ENCODE results near the gene GPI. TPM values are rescaled to one million over a fixed set of nuclear protein-coding genes. Genes with fewer than 3 reads are reported as not detected.
A peak's percentile ranks its signal among the peaks of the same experiment; 100 is the strongest.

The GPI gene
- total RNA-seq, 4 donors from 2014 or later: 86.6 to 324 (median 222) TPM

DNA sequence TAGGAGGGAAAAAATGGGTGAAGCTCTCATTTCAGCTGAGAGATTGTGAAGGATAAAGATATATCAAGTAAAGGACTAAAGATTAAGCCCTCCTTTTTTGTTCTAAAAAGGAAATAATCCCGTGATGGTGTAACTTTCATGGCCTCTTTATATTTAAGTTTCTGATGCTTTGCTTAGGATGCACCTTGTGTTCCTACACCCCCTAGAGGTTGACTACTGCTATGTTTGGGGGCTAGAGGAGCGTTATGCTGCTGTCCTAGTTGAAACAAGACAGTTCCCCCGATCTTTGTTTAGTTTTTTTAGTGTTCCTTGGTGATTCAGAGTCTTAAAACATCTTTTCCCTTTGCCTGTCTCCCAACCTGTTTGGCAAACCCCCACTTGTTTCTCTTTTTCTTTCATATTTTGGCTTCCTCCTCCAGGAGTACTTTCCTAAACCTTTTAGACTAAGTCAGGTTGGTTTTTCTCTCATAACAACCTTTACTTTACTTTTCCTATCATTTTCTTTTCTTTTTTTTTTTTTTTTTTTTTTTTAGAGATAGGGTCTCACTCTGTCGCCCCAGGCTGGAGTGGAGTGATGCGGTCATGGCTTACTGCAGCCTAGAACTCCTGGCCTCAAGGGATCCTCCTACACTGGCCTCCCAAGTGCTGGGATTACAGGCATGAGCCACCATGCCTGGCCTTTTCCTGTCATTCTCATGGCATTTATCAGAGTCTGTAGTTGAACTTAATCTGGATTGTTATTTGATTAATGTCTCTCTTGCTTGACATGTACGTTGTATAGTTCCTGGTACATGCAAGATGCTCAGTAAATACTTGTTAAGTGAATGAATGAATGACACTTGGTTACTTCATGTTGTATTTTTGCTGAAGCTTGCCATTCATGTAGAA lies 66.0 kb downstream of the GPI start:
- H3K4me1 ChIP-seq: peaks cover 6 to 58% (median 14%) of the 10 kb centered on the region in 3 donors
- peak overlapping the region in 1 of 2 donors; percentile 64 for H3K4me3 ChIP-seq
- H3K27me3 ChIP-seq: no peaks in the 10 kb centered on the region
- peaks cover 0 to 33% of the 10 kb centered on the region in 2 donors for H3K36me3 ChIP-seq
- H3K9me3 ChIP-seq: no peaks in the 10 kb centered on the region
- peak overlapping the region in 3 of 4 donors; percentile 6 to 16 (median 15) for H3K27ac ChIP-seq
- TF ChIP-seq POLR2A (IDR thresholded peaks at IDR 0.05) (no peak), CTCF (IDR thresholded peaks at IDR 0.05) (peak; percentile 35 to 61 (median 42))
- WGBS, 2 donors (ENCODE audit: low coverage in 1 of 2): 8 to 27% methylated on average over 4 to 6 of the region's 6 CpGs
- no peak for ATAC-seq

DNA sequence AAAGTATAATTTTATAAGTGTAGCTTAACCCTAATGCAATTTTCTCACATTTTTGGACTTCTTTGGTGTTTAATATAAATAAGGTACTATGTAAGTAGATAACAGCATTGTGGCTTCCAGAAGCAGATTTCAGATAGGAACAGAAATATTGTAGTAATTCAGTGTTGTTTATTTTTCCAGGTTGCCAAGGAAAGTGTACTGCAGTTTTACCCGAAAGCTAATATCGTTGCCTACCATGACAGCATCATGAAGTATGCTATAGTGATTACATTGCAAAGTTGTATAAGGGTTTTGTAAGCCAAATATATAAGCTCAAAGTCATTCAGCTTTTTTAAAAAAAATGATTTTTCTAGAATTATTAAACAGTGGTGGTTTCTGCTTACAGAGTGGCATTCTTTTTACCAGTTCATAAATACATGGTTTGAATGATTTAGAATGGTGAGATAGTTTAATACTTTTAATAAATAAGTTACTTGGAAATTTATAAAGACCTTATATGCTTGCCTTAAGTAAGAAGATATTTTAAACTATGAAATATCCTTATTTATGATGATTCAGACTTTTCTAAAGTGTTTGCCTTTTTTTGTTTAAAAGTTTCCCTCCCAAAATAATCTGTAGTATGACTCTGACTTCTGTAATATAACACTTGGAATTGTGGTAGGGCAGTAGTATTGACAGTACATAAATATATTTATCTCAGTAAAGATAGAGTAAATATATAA lies 66.8 kb downstream of the GPI start:
- no peaks in the 10 kb centered on the region for H3K27me3 ChIP-seq
- H3K9me3 ChIP-seq: no peaks in the 10 kb centered on the region
- peaks cover 6 to 58% (median 14%) of the 10 kb centered on the region in 3 donors for H3K4me1 ChIP-seq
- peak overlapping the region in 2 of 4 donors; percentile 42 to 61 for H3K27ac ChIP-seq
- peaks cover 0 to 37% of the 10 kb centered on the region in 2 donors for H3K36me3 ChIP-seq
- WGBS, 2 donors (ENCODE audit: low coverage in 1 of 2): 6 to 17% methylated on average over 2 of the region's 2 CpGs
- no peak overlapping the region for H3K4me3 ChIP-seq
- ATAC-seq: no peak
- TF ChIP-seq POLR2A (IDR thresholded peaks at IDR 0.05) (no peak), CTCF (IDR thresholded peaks at IDR 0.05) (no peak), POLR2AphosphoS5 (IDR thresholded peaks at IDR 0.05) (no peak), EP300 (IDR thresholded peaks at IDR 0.05) (no peak)

DNA sequence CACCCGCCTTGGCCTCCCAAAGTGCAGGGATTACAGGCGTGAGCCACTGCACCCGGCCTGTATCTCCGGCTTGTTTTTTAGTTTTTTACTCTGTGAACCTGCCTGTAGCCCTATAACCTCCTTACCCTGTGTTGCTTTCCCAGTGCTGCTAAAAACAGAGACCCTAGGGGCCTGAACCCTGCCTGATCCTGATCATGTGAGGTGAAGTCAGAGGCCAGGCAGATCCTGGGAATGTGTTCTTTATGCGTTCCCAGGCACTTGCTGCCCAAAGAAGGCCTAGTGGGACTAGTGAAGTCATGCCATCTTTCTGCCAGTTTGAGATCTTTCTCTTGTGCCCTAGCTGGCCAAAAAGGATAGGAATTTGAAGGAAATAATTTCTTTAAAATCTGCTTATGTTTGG lies 67.8 kb downstream of the GPI start:
- peak; percentile 40 for ATAC-seq
- no peak for TF ChIP-seq POLR2A (IDR thresholded peaks at IDR 0.05)
- TF ChIP-seq CTCF (IDR thresholded peaks at IDR 0.05): no peak
- no peak for TF ChIP-seq POLR2AphosphoS5 (IDR thresholded peaks at IDR 0.05)
- no peak for TF ChIP-seq EP300 (IDR thresholded peaks at IDR 0.05)
- Histone ChIP-seq H3K36me3 (peaks cover 0 to 47% of the 10 kb centered on the region in 2 donors), H3K27ac (peak overlapping the region in 3 of 4 donors; percentile 17 to 61 (median 42)), H3K27me3 (no peaks in the 10 kb centered on the region), H3K4me1 (peaks cover 6 to 53% (median 14%) of the 10 kb centered on the region in 3 donors), H3K4me3 (no peak overlapping the region), H3K9me3 (no peaks in the 10 kb centered on the region)
- WGBS, 2 donors (ENCODE audit: low coverage in 1 of 2): 40 to 57% methylated on average over 1 to 5 of the region's 5 CpGs

DNA sequence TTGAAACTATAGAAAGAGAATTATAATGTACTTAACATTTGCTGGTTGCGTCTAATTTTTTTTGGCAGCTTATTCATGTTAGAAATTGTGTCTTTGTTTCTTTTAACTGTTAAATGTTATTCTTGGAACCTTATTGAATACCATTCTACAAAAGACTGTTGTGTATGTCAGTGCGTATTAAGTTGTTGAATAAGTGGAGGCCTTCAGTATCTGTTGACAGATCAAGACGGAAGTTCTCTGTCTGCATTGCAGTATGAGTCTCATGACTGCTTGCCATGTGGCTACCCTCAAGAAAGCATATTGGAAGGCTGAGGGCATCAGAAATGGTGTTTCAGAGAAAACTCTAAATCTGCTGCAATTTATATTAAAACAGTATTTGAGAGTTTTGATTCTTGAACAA lies 71.7 kb downstream of the GPI start:
- H3K27ac ChIP-seq: no peak overlapping the region
- no peak for TF ChIP-seq POLR2A (IDR thresholded peaks at IDR 0.05)
- TF ChIP-seq EP300 (IDR thresholded peaks at IDR 0.05): no peak
- no peak for TF ChIP-seq CTCF (IDR thresholded peaks at IDR 0.05)
- TF ChIP-seq POLR2AphosphoS5 (IDR thresholded peaks at IDR 0.05): no peak
- peaks cover 0 to 84% of the 10 kb centered on the region in 2 donors for H3K36me3 ChIP-seq
- H3K4me1 ChIP-seq: peaks cover 0 to 22% (median 0%) of the 10 kb centered on the region in 3 donors
- H3K27me3 ChIP-seq: no peaks in the 10 kb centered on the region
- no peak for ATAC-seq
- H3K9me3 ChIP-seq: no peaks in the 10 kb centered on the region
- no peak overlapping the region for H3K4me3 ChIP-seq
- WGBS, 2 donors (ENCODE audit: low coverage in 1 of 2): 78 to 80% methylated on average over 3 of the region's 3 CpGs
